Lung (tissue), 12 donors: ENCODE measurements around the gene SEZ6L. TPM values are rescaled to one million over a fixed set of nuclear protein-coding genes. Genes with fewer than 3 reads are reported as not detected.

Source experiments
- ATAC-seq: fragments of 200-7000 bp; cut with Tn5 transposase; one replicate; pipeline ENCODE4 v1.9.1; 2020; ENCODE audit warnings: moderate number of reproducible peaks; ENCODE audit not compliant: insufficient read depth, low FRiP score
- DNase-seq, 3 donors: peaks; one replicate each; pipeline ENCODE4 v3.0.0-alpha.2; 2013 to 2017
- H3K27ac ChIP-seq, 2 donors: one replicate each; pipeline ENCODE4 v1.5.1; 2013; ENCODE audit warnings: mild to moderate bottlenecking in 2 of 2, moderate library complexity in 2 of 2, control low read depth in 1 of 2, inconsistent platforms in 1 of 2, low read depth in 1 of 2, low read length in 1 of 2
- H3K27me3 ChIP-seq, 3 donors: one replicate each; pipeline ENCODE4 v1.5.1; 2013; ENCODE audit warnings: low read length in 2 of 3; ENCODE audit not compliant: control insufficient read depth in 3 of 3, insufficient read depth in 3 of 3
- H3K36me3 ChIP-seq, 4 donors: one replicate each; pipeline ENCODE4 v1.5.1; 2013; ENCODE audit warnings: low read length in 4 of 4, mild to moderate bottlenecking in 1 of 4, moderate library complexity in 1 of 4; ENCODE audit not compliant: control insufficient read depth in 4 of 4, insufficient read depth in 4 of 4
- H3K4me1 ChIP-seq, 5 donors: one replicate each; pipeline ENCODE4 v1.5.1; 2013; ENCODE audit warnings: low read length in 5 of 5, mild to moderate bottlenecking in 2 of 5, moderate library complexity in 1 of 5; ENCODE audit not compliant: control insufficient read depth in 5 of 5, insufficient read depth in 5 of 5
- H3K4me3 ChIP-seq: one replicate; pipeline ENCODE4 v1.5.1; 2013; ENCODE audit warnings: mild to moderate bottlenecking, control low read depth, moderate library complexity
- H3K9ac ChIP-seq, 2 donors: one replicate each; pipeline ENCODE4 v1.5.1; 2013; ENCODE audit warnings: low read length in 2 of 2, control low read depth in 1 of 2; ENCODE audit not compliant: insufficient read depth in 1 of 2
- H3K9me3 ChIP-seq, 4 donors: one replicate each; pipeline ENCODE4 v1.5.1; 2013; ENCODE audit warnings: low read length in 3 of 4, mild to moderate bottlenecking in 1 of 4, moderate library complexity in 1 of 4; ENCODE audit not compliant: control insufficient read depth in 4 of 4, insufficient read depth in 3 of 4
- CTCF ChIP-seq: IDR thresholded peaks from 2 replicates; pipeline ENCODE4 v1.5.1; 2012; ENCODE audit warnings: mild to moderate bottlenecking; ENCODE audit errors: control extremely low read depth, extremely low read depth
- WGBS, 2 donors: extraction: QIAGEN DNeasy Blood & Tissue Kit; methylation state at CpG; one replicate each; pipeline ENCODE4 v1.1.7; 2013; 5-methylcytosine and 5-hydroxymethylcytosine counted together
- polyA plus RNA-seq, 2 donors: library from polyadenylated mRNA; stranded (reverse); fragments of 200-250 nt; gene quantifications; one replicate each; pipeline ENCODE4 v1.2.1, GENCODE V29; 2013
- total RNA-seq, 2 donors: library from RNA; depleted of rRNA in 1 of 2; stranded (reverse); fragments of >200 nt in 1 of 2; gene quantifications; one replicate each; pipeline ENCODE4 v1.2.1, GENCODE V29; 2014 to 2021
- donor health status: control.
- donor health status: control.
- donor health status: Bipolar disorder and iron deficiency.
- donor health status: healthy.
- donor health status: DM: yes; HTN: yes; CAD: no.

SEZ6L gene
- total and polyA plus RNA-seq, 4 donors, result 0.02 to 0.46 (median 0.08) TPM

- no peak overlapping the region for H3K4me3 ChIP-seq
- H3K36me3 ChIP-seq, result no peaks in the 10 kb centered on the region
- no peak for TF ChIP-seq CTCF
- H3K4me1 ChIP-seq, result no peaks in the 10 kb centered on the region
- ATAC-seq (no peak), DNase-seq (no peak)
- peaks cover 3 to 35% (median 9%) of the 10 kb centered on the region in 3 donors for H3K27me3 ChIP-seq
- no peak overlapping the region for H3K27ac ChIP-seq
- H3K9me3 ChIP-seq, result peaks cover 0 to 2% (median 0%) of the 10 kb centered on the region in 4 donors
- 65 to 77% methylated on average over 8 of the region's 8 CpGs for WGBS, 2 donors
- H3K9ac ChIP-seq, result no peak overlapping the region
These were observed 5.1 kb upstream of the SEZ6L start for GRCh38 chr22:26164174-26164573.

- ATAC-seq, result no peak
- Histone ChIP-seq H3K4me1 (peaks cover 0 to 9% (median 0%) of the 10 kb centered on the region in 5 donors), H3K9ac (no peak overlapping the region), H3K27ac (no peak overlapping the region), H3K36me3 (no peaks in the 10 kb centered on the region), H3K27me3 (peaks cover 18 to 39% (median 19%) of the 10 kb centered on the region in 3 donors), H3K4me3 (no peak overlapping the region), H3K9me3 (peaks cover 0 to 2% (median 0%) of the 10 kb centered on the region in 4 donors)
- DNase-seq, result no peak
- no peak for TF ChIP-seq CTCF
- 29 to 33% methylated on average over 9 of the region's 9 CpGs for WGBS, 2 donors
These were observed 871 bp upstream of the SEZ6L start for GRCh38 chr22:26168330-26168851.

GRCh38 chr22:26168939-26169314 is 335 bp upstream of the SEZ6L start:
- Histone ChIP-seq H3K27ac (no peak overlapping the region), H3K27me3 (peaks cover 18 to 38% (median 19%) of the 10 kb centered on the region in 3 donors), H3K4me3 (no peak overlapping the region), H3K9me3 (peaks cover 0 to 2% (median 0%) of the 10 kb centered on the region in 4 donors), H3K9ac (no peak overlapping the region), H3K36me3 (no peaks in the 10 kb centered on the region), H3K4me1 (peaks cover 0 to 9% (median 0%) of the 10 kb centered on the region in 5 donors)
- DNase-seq (peak; percentile 47 to 67 (median 57)), ATAC-seq (no peak)
- WGBS, 2 donors, result 4 to 10% methylated on average over 6 to 15 of the region's 15 CpGs
- TF ChIP-seq CTCF, result no peak

GRCh38 chr22:26170112-26170492 is 840 bp downstream of the SEZ6L start:
- DNase-seq (no peak), ATAC-seq (no peak)
- Histone ChIP-seq H3K4me1 (peaks cover 0 to 9% (median 0%) of the 10 kb centered on the region in 5 donors), H3K9me3 (no peaks in the 10 kb centered on the region), H3K27ac (no peak overlapping the region), H3K9ac (no peak overlapping the region), H3K36me3 (no peaks in the 10 kb centered on the region), H3K4me3 (no peak overlapping the region), H3K27me3 (peaks cover 17 to 44% (median 20%) of the 10 kb centered on the region in 3 donors)
- no peak for TF ChIP-seq CTCF
- 0 to 2% methylated on average over 11 of the region's 11 CpGs for WGBS, 2 donors
